GM19455 (cell line): ENCODE data around the gene RASGRF1.
"Not testable (repeated sequence)": the region's sequence is repeated elsewhere in the genome, so short reads cannot be mapped to it uniquely, and the experiment has no call there.

Source experiments
- ATAC-seq: cut with Tn5 transposase; IDR thresholded peaks from one replicate; pipeline ENCODE4 v1.9.1; 2021; ENCODE audit not compliant: unreplicated experiment

Gene RASGRF1, protein sequence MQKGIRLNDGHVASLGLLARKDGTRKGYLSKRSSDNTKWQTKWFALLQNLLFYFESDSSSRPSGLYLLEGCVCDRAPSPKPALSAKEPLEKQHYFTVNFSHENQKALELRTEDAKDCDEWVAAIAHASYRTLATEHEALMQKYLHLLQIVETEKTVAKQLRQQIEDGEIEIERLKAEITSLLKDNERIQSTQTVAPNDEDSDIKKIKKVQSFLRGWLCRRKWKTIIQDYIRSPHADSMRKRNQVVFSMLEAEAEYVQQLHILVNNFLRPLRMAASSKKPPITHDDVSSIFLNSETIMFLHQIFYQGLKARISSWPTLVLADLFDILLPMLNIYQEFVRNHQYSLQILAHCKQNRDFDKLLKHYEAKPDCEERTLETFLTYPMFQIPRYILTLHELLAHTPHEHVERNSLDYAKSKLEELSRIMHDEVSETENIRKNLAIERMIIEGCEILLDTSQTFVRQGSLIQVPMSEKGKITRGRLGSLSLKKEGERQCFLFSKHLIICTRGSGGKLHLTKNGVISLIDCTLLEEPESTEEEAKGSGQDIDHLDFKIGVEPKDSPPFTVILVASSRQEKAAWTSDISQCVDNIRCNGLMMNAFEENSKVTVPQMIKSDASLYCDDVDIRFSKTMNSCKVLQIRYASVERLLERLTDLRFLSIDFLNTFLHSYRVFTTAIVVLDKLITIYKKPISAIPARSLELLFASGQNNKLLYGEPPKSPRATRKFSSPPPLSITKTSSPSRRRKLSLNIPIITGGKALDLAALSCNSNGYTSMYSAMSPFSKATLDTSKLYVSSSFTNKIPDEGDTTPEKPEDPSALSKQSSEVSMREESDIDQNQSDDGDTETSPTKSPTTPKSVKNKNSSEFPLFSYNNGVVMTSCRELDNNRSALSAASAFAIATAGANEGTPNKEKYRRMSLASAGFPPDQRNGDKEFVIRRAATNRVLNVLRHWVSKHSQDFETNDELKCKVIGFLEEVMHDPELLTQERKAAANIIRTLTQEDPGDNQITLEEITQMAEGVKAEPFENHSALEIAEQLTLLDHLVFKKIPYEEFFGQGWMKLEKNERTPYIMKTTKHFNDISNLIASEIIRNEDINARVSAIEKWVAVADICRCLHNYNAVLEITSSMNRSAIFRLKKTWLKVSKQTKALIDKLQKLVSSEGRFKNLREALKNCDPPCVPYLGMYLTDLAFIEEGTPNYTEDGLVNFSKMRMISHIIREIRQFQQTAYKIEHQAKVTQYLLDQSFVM (N-terminal part only)

DNA sequence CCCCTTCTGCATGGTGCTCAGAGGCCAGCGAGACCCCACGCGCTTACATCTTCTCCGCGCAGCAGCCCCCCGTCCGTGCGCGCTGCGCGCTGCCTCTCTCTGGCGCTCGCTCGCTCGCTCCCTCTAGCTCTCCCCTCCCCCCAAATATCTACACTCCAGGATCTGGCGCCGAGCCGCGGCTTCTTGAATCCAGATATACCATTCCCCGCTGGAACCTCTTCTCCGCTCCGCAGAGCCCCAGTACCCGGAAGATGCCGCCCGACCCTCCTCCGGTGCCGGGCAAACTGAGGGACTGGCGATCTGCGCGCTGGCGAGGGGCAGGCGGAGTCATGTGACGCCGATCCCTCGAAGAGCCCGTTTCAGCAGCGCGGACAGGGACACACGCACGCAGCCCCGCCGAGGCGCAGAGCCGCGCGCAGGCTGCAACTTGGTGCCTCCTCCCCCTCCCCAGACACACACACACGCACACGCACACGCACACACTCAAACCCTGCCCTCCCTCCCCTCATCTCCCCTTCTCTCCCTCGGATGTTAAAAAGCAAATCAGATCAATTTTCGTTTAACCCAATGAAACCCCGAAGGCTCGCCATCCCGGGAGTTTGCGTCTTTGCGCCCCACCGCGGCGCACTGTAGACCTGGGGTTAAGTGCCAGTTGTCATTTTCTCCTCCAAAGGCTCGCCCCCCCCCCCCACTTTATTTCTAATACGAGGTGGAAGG lies at the start of gene RASGRF1:
TSS of gene RASGRF1 (minus strand) at position 294 of the 717 bp plus-strand sequence. CDS start at position 12, 282 bp downstream.
- ATAC-seq, result no peak

DNA sequence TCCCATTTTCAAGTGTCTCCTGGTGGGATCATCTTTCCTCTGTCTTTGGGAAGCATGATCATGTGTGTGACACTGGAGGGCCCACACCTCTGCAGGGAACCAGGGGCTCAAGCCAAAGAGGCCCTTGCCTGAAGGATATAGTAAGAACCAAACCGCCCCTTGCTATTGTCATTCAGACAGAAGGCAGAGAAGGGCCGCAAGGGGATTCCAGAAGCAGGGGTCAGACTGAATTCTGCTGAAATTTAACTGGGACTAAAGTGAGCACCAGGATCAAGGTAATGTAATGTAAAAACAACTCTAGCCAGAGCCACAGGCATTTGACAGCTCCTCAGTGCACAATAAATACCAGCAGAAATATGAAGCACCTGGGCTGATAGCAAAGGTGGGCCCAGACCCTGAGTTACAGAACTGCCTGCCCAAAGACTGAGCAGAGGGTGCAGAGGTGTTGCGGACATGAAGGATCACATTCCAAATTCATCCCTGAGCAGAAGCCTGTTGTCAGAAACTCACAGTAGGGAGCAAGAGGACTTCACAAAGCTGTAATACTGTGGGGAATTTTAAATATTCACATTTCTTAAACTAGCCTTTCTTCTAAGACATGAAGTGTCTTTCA lies 46.0 kb upstream of the RASGRF1 start:
- ATAC-seq, result no peak

DNA sequence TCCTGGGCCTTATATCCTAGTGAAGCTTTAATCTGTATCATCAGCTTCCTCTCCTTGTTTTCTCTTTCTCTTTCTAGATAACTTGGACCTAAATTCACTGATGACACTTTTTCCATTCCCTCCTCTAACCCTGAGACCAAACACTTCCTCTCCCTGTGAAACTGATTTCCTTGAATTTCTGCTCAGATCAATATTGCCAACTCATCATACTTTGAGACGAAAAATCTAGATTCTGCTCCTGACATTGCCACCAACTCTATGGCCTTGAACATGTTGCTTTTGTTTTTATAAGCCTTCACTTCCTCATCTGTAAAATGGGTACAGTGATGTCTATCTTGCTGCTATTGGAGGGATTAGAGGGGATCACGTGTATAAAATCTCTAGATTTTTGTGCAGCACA lies 42.7 kb upstream of the RASGRF1 start:
- no peak for ATAC-seq

DNA sequence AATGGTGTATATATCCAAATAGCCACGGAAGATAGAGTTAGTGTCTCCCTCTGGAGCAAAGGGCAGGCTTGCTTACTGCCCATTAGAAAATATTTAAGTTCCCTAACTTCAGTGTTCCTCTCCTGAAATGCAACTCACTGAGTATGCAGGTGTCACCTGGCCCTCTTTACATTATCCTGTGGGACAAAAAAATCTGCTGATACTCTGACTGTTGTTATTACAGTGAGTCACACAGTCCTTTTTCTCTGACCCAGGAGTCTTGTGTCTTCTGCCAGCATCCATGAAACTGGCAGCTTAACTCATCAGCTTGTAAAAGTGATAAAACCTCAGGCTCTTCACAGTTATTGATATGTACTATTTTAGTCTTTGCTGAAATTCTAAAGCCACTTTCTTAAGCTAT lies 42.2 kb upstream of the RASGRF1 start:
- no peak for ATAC-seq

DNA sequence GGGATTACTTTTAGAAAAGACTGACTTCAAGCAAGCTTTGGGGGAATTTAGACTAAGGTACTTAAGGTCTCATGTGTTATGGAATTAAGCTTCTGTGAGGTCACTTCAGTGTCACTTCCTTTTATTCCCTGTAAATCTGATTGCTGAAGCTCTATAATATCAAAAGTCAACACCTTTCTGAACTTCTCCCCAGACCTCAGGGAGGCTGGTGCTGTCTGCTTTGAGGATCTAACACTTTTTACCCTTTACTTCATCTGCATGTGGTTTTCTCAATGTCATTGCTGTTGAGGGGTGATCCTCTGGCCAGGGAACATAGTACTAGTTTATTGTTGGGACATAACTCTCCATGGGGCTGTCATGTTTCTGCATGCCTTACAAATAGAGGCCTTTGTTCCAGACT lies 41.8 kb upstream of the RASGRF1 start:
- ATAC-seq, result no peak

DNA sequence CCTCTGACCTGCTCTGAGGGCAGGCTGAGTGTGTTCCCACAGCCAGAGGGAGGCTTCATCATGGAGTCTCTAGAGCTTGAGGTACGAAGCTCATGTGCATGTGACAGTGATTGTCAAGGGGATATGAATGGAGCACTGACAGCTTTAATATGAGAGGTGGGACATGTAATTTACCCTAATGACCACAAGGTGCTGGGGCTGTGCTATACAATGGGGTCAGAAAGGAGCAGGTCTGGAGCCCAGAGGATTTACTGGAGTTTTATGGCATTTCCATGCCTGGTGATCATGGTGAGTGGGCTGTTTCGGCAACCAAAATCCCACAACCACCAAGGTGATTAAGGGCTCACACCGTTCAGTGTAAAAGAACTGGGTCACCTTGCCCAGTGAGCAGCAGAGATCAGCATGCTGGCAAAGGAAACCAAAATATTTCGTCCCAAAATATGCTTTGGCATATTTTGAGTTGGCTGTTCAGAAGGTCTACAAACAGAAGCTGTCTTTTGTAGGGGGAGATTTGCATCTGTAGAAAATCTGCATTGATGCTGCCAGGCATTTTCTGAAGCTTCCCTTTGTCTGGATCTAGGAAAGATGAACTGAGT lies 40.1 kb upstream of the RASGRF1 start:
- no peak for ATAC-seq

DNA sequence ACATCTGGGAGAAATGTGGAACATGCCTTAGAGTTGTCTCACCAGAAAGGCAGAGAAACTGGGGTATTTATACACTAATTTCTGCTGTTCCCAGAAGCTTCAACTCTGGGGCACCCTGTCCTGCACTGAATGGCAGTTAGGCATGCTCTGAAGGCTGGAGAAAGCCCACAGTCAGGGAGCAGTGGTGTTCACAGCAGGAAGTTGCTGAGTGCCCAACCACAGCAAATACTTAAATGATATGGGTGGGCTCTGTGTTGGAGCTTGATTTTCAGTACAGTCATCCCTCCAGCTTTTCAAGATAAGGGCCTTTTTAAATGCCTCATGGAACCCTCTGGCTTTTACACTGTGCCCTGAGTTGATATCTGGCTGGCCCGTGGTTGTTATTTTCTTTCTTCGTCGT lies 38.7 kb upstream of the RASGRF1 start:
- ATAC-seq, result no peak

DNA sequence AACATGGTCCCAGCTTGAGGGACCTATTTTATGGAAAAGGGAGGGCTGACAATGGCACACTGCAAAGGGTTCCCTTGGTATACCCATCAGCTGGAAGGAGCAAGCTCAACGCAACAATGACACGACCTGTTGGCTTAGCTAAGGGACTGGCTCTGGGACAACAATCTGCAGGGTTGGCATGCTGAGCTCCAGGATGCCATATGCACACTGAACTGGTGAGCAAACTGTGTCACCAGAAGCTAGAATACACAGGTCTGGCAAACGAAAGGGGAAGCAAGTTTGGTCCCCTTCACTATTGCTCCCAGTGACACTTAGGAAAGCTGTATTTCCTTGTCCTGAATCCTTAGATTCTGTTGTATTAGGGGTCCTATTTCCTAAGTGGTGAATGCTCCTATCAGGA lies 38.0 kb upstream of the RASGRF1 start:
- ATAC-seq, result no peak

DNA sequence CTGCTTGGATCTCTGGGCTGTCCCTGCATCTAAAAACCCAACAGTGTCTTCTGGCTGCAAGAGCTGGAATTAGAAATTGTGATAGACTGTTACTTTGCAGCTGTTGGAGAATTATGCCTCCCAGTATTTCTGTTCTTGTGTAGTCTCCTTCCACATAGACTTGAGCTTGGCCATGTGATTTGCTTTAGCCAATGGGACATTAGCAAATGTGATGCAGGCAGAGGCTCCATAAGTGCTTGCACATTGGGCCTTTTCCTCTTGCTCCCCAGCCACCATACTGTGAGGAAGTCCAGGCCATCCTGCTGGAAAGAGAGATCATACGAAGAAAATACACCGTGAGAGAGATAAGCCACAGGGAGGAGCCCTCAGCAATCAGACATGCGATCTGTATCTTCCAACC lies 33.8 kb upstream of the RASGRF1 start:
- ATAC-seq, result no peak

DNA sequence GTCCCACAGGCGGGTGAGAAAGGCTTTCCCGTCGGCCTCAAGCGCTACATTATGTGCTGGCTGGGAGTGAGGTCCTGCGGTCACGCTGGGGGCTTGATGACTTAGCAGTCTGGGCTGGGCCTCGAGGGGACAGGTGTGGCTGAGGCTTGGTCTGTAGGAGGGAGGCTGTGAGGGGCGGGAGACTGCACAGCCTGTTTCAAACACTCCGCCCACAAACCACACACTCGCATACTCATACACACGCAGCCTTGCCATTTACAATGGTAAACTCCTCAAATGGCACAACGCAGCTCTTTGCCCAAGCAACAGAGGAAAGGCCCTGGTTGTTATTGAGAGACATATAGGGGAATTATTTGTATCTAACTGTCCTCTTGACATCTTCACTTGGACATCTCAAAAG lies 32.4 kb upstream of the RASGRF1 start:
- no peak for ATAC-seq

DNA sequence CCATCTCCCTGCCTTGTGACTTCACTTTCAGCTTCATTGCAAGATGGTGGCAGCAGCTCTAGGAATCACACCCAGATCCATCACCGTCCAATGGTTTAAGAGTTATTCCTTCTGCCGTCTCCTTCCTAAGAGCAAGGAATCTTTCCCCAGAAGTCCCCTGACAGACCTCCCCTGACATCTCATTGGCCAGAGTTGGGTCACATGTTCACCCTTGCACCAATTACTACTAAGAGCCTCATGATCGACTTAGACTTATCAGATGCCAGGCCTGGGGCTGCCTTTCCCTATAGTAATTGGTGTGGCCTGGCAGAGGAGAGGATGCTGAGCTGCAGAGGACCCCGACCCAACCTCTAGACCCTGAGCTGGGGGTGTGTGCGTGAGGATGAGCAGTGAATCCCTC lies 31.8 kb upstream of the RASGRF1 start:
- no peak for ATAC-seq

DNA sequence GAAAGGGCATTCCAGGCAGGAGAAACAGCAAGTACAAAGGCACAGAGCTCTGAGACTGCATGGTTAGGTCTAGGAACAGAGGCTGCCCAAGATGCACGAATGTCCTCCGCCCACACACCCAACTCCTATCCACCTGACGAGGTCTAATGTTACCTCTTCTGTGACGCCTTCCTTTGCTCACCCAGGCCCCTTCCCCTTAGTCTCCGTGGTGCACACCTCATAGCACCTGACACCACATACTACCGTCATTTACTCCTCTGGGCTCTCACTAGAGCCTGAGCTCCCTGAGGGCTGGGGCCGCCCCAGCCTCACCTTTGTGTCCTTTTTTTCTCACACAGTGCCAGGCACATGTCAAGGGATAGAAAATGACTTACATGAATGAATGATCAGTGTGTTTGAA lies 31.0 kb upstream of the RASGRF1 start:
- ATAC-seq, result no peak

DNA sequence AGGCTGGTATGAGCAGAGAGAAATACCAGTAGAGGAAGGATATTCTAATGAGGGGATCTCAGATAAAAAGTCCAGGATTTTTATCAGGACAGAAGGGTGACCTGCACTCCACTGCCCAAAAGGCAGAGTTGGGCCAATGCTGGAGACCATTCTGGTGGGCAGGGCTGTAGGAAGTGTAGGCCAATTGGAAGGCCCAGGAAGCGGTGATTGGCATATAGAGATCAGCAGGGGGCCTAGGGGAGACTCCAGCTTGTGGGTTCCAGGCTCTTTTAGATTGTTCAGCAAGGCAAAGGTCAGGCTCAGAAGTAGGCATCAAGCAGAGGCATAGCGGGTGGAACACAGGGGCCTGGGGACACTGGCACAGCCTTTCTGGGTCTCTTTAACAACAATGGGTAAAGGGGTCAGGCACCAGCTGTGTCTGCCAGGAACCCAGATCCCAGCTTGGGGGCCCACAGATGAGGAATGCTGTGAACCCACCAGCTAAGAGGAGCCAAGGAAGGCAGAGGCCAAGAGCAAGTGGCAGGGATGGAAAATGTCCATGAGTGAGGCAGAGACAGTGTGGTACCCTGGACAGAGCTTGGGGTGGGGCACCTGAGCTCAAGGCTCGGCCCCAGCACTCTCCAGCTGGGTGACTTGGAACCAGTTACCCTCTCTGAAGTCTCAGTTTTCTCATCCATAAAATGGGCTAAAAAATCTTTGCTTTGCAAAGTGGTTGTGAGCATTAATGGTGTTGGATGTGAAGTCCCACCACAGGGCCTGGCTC lies 27.0 kb upstream of the RASGRF1 start:
- no peak for ATAC-seq

DNA sequence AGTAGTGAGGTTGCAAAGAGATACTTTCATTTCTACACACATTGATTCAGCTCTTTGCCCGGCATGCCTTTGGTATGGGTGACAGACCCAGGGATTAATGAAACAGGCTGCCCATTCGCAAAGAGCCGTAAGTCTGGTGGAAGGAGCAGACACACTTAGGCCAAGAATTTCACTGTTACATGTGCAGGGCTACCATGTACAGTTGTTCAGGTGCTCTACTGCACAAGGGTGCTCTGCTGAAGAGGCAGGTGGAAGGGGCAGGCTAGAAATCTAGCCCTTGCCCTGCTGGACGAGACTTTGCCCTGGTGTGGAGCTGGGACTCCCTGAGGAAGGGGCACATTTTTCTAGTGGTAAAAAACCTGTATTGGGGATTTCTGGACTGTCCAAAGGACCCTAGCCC lies 26.2 kb upstream of the RASGRF1 start:
- no peak for ATAC-seq

DNA sequence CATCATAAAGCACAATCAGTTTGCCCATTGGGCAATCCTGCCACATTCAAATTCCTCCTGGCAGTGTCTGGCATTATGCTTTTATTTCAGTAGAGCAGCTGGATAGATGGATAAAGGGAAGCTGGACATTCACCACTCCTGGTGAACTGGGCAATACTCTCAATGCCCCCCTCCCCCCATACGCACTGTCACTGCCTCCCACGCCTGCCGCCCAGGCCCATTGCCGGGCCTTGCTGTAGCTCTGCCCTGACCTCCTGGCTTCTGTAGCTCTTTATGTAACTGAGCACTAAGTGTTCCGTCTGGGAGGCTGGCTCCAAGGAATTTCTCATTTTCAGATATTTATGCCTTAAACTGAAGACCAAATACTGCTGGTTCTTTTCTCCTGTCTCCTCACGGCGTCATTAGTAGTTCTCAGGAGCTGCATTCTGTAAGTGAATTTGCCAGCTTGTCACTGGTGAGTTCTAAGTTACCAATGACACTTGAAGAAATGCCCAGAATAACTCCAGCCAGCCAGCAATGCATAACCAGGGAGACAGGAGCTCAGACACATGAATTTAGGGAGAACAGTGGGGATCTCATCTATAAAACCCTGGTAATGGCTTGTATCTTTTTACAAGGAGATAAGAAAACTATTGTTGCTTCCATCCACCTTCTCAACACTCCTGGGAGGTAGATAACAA lies 25.5 kb upstream of the RASGRF1 start:
- no peak for ATAC-seq

DNA sequence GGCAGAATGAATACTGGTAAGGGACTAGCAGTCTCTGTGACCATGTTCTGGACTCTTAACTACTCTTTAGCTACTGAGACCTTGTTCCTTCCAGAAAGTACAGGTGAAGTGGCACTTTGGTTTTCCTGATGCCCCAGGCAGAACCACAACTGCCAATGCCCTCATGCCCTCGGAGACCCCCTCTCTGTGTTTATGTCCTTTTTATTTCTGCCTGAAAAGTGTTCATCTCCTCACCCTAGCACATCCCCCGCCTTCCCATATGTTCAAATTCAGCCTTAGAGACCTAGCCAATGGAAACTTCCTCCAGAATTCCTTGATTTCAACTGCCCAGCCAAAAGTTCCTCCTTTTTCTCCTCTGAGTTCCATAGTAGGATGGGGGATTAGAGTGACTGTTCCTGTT lies 23.3 kb upstream of the RASGRF1 start:
- no peak for ATAC-seq

DNA sequence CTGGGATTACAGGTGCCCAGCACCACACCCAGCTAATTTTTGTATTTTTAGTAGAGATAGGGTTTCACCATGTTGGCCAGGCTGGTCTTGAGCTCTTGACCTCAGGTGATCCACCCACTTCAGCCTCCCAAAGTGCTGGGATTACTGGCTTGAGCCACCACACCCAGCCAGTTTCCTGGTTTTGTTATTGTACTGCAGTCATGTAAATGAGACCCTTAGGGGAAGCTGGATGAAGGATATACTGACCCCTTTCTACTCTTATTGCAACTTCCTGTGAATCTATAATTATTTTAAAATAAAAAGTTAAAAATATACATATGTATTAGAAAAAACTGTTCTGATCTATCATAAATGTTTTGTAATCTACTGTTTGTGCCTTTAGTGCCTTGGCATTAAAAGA lies 20.8 kb upstream of the RASGRF1 start:
- not testable (repeated sequence) for ATAC-seq

DNA sequence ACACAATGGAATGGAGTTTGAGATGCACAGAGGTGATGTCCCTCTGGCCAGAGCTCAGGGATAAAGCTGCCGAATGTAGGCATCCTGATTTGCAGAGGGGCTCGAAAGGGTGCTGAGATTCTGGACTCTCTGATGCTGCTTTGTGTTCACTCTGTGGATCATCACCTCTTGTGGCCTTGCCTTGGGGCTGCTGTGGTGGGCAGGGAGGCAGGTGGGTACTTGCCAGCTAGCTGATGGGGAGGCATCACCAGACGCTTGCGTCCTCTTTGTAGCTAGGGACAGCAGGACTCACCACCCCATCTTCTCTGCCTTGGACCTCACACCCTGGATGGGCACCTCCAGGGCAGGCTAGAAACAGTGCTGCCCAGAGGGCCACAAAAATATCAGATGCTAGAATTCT lies 14.6 kb upstream of the RASGRF1 start:
- no peak for ATAC-seq

DNA sequence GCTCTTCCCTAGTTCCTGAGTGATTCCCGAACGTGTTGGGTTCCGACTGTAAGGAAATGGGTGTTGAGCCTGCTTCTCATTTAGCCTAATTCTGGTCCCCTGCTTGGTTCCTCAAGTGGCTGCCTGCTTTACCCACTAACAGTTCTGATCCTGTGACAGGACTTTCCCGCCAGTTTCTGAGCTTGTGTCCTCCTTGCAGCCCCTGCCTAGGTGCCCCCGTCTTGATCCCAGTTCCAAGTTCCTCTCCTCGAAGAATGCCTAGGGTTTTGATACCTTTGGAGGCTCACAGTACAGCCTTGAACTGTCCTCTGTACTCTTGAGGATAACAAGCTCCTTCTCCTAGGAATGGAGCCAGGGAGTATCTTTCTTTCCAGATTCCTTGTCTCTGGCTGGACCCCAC lies 12.0 kb upstream of the RASGRF1 start:
- no peak for ATAC-seq
